Psoas muscle (tissue), 8 donors: ENCODE data around the gene CACNA1D. TPM values are rescaled to one million over a fixed set of nuclear protein-coding genes. Genes with fewer than 3 reads are reported as not detected.

ENCODE experiments used
- ATAC-seq, 4 donors: fragments of 200-7000 bp; cut with Tn5 transposase; one replicate each; pipeline ENCODE4 v1.9.1; 2020; ENCODE audit warnings: moderate library complexity in 3 of 4, mild to moderate bottlenecking in 2 of 4
- DNase-seq, 2 donors: peaks; one replicate each; pipeline ENCODE4 v3.0.0-alpha.2; 2020
- H3K27ac ChIP-seq: fragments of 200-600 bp; one replicate; pipeline ENCODE4 v1.8.0; 2022
- H3K27me3 ChIP-seq, 3 donors: fragments of 200-600 bp in 1 of 3; one replicate each; pipeline versions ENCODE4 v1.6.1 to v1.8.0; 2013 to 2022; ENCODE audit warnings: low read length in 2 of 3, mild to moderate bottlenecking in 2 of 3, moderate library complexity in 1 of 3; ENCODE audit not compliant: insufficient read depth in 3 of 3
- H3K36me3 ChIP-seq, 2 donors: fragments of 200-600 bp in 1 of 2; one replicate each; pipeline versions ENCODE4 v1.6.1 to v1.8.0; 2013 to 2022; ENCODE audit warnings: low read depth in 1 of 2, mild to moderate bottlenecking in 1 of 2, moderate library complexity in 1 of 2; ENCODE audit not compliant: insufficient read depth in 1 of 2
- H3K4me1 ChIP-seq: fragments of 200-600 bp; one replicate; pipeline ENCODE4 v1.8.0; 2022
- H3K4me3 ChIP-seq: fragments of 200-600 bp; one replicate; pipeline ENCODE4 v1.8.0; 2022; ENCODE audit warnings: mild to moderate bottlenecking
- H3K9me3 ChIP-seq: fragments of 200-600 bp; one replicate; pipeline ENCODE4 v1.8.0; 2022
- WGBS, 3 donors: extraction: QIAGEN DNeasy Blood & Tissue Kit; methylation state at CpG; one replicate each; pipeline versions ENCODE4 v1.1.6 to v1.1.7; 2013; 5-methylcytosine and 5-hydroxymethylcytosine counted together
- intact Hi-C, 2 donors: fragments of 100-400 bp; cut with DNase I; formaldehyde crosslinking; loops; one replicate each; pipeline versions ENCODE4 v1.11.0 to v1.14.2; 2022
- polyA plus RNA-seq, 3 donors: library from polyadenylated mRNA; stranded (reverse); fragments of 200-250 nt; gene quantifications; one replicate each; pipeline ENCODE4 v1.2.3, GENCODE V29; 2013
- total RNA-seq, 4 donors: library from RNA; stranded (reverse); fragmentation: NEBNext Ultra II Directional in 2 of 4; extraction: Animal tissue kit (Norgen Biotek cat#: 25700) in 2 of 4; gene quantifications; one replicate each; pipeline versions ENCODE4 v1.2.1 to v1.2.4, GENCODE V29; 2021 to 2023
- TF ChIP-seq, protein P1 (sequence below): fragments of 200-600 bp; IDR thresholded peaks from one replicate; pipeline ENCODE4 v1.8.0; 2022; ENCODE audit warnings: antibody characterized with exemption
- donor health status: healthy with polysubstance abuse.
- donor health status: DM: no; HTN: no; CAD: no; lungs with moderate emphysema.
- donor health status: Bipolar disorder and iron deficiency.
- donor health status: healthy.
- donor health status: DM: yes; HTN: yes; CAD: no.
- donor health status: DM: no; HTN: no; CAD: no.
- donor health status: DM: no; HTN: no; CAD: no.
- donor health status: DM: yes; HTN: yes; CAD: no.

CACNA1D gene
- total and polyA plus RNA-seq, 7 donors: 0.05 to 0.82 (median 0.28) TPM; not detected in 2

DNA sequence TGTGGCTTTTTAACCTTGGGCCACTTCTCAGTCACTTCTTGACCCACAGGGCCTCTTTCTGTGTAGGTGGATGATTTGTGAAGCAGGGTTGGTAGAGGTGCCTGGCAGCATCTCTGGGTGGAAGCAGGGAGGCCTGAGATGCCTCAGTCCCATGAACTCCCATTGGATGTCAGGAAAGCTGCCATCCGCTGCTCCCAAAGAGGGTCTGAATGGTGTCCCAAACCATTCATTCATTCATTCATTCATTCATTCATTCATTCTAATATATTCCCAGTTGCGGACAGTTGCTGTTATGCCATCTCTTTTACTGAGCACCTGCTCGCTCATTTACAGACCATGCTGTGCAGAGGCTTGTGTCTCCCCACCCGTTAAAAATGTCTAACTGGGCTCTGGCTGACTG, 253.1 kb downstream of the CACNA1D start:
- DNase-seq (no peak), ATAC-seq (no peak)
- H3K36me3 ChIP-seq: no peaks in the 10 kb centered on the region
- H3K9me3 ChIP-seq: no peaks in the 10 kb centered on the region
- no peak overlapping the region for H3K4me3 ChIP-seq
- H3K27me3 ChIP-seq: peaks cover 0 to 5% (median 0%) of the 10 kb centered on the region in 3 donors
- intact Hi-C loops: no loop called here
- WGBS, 3 donors: 87 to 96% (median 95%) methylated on average over 4 of the region's 4 CpGs
- TF ChIP-seq, protein P1, sequence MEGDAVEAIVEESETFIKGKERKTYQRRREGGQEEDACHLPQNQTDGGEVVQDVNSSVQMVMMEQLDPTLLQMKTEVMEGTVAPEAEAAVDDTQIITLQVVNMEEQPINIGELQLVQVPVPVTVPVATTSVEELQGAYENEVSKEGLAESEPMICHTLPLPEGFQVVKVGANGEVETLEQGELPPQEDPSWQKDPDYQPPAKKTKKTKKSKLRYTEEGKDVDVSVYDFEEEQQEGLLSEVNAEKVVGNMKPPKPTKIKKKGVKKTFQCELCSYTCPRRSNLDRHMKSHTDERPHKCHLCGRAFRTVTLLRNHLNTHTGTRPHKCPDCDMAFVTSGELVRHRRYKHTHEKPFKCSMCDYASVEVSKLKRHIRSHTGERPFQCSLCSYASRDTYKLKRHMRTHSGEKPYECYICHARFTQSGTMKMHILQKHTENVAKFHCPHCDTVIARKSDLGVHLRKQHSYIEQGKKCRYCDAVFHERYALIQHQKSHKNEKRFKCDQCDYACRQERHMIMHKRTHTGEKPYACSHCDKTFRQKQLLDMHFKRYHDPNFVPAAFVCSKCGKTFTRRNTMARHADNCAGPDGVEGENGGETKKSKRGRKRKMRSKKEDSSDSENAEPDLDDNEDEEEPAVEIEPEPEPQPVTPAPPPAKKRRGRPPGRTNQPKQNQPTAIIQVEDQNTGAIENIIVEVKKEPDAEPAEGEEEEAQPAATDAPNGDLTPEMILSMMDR: no peak
- H3K4me1 ChIP-seq: no peaks in the 10 kb centered on the region
- H3K27ac ChIP-seq: no peak overlapping the region

DNA sequence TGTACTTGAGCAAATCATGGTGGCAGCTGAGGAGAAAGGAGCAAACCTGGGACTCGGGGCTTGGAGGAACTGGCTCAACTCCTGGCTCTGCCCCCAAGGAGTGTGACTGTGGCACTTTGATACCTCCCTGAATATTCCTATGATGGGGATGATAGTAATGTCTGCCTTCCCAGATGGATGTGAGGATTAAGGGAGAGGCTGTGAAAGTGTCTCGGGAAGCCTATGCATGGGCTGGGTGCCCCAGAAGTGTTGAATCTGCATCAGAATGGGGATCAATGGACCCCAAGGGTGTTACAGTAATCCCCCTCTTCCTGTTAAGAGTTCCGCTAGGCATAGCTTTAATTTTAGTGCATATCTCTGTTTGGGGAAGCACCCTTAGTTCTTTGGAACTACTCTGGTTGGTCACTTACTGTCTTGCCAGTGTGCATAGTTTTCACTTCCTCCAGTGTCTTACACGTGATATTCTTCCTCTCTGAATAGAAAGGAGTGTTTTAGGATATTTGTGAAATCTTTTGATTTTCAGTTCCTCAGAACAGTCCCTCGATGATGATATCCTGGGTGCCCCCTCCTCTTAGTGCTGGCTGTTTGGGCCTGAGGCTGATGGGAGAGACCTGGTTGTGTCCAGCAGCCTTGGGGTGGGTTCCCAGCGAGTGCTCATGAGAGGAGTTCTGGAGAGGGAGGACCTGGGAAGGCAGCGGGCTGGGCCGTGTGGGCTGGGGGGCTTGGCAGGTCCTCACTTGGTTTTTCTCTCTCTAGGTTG, 254.3 kb downstream of the CACNA1D start:
- ATAC-seq: no peak
- Histone ChIP-seq H3K4me1 (no peaks in the 10 kb centered on the region), H3K27ac (no peak overlapping the region), H3K9me3 (no peaks in the 10 kb centered on the region), H3K27me3 (peaks cover 0 to 5% (median 0%) of the 10 kb centered on the region in 3 donors), H3K36me3 (no peaks in the 10 kb centered on the region), H3K4me3 (no peak overlapping the region)
- TF ChIP-seq, protein P1: no peak
- WGBS, 3 donors: 82% methylated on average over 8 of the region's 8 CpGs
- DNase-seq: no peak
- intact Hi-C loops: no loop called here

DNA sequence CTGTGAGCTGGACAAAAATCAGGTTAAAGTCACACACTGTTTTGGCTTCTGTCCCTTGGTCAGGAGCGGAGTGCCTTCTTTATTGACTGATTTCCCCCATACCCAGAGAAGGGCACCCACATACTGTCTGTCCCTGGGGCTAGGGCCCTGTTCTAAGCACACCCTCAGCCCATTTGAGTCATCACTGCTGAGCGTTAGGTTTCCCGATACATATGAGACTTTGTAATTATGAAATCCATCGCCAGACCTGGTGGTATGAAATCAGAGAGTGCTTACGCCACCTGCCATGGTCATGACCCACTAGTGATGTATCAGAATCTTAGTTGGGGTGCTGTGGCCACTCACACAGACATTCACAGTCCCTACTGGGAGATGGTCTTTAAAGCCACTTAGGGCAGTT, 255.0 kb downstream of the CACNA1D start:
- no peak for ATAC-seq
- H3K4me3 ChIP-seq: no peak overlapping the region
- H3K9me3 ChIP-seq: no peaks in the 10 kb centered on the region
- H3K36me3 ChIP-seq: no peaks in the 10 kb centered on the region
- 87 to 90% (median 88%) methylated on average over 5 of the region's 5 CpGs for WGBS, 3 donors
- intact Hi-C loops: no loop called here
- TF ChIP-seq, protein P1: no peak
- H3K4me1 ChIP-seq: no peaks in the 10 kb centered on the region
- DNase-seq: no peak
- no peak overlapping the region for H3K27ac ChIP-seq
- H3K27me3 ChIP-seq: peaks cover 0 to 7% (median 0%) of the 10 kb centered on the region in 3 donors

DNA sequence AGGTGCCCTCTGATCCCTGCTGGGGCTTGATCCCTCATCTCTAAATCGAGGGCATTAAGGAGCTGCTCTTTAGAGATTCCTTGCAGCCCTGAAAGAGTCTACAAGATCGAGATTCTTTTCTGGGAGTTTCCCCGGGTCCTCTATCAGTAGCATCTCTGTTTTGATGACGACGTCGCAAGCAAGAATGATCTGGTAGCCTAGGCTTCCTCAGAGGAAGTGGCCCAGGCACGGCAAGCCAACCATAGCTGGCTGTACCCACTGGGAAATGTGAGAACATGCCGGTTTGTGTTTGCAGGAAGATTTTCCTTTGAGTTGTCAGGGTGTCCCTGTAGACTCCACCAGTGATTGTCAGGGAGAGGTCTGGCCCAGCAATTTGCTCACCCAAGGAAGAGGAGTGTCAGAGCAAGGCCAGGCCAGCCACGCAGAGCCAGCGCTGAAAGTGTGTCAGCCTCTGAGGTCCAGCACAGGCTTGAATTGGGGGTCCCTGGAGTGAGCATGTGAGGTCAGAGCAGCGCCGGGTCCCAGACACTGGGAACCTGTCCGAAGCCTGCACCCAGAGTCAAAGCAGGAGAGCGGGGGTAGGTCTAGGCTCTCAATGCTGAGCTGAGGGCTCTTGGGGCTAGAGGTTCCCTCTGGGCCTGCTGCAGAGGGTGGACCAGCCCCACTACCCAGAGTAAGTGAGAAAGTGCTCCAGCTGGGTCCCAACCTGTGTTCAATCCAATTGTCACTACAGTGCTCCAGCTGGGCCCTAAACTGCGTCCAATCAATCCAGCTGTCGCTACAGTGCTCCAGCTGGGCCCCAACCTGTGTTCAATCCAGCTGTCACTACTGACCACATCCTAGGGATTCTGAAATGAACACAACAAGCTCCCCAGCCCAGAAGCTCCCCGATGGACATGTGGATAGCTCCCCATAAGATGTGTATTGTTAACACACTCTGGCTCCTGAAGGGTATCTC, 256.1 kb downstream of the CACNA1D start:
- Histone ChIP-seq H3K36me3 (no peaks in the 10 kb centered on the region), H3K9me3 (no peaks in the 10 kb centered on the region), H3K27ac (no peak overlapping the region), H3K4me3 (no peak overlapping the region), H3K4me1 (no peaks in the 10 kb centered on the region), H3K27me3 (peaks cover 0 to 9% (median 0%) of the 10 kb centered on the region in 3 donors)
- WGBS, 3 donors: 59 to 61% (median 60%) methylated on average over 17 of the region's 17 CpGs
- ATAC-seq: no peak
- TF ChIP-seq, protein P1: no peak
- no peak for DNase-seq
- intact Hi-C loops: no loop called here
